Thoracic aorta (tissue), 2 donors: ENCODE data around the gene HPS5. TPM values are rescaled to one million over a fixed set of nuclear protein-coding genes. Genes with fewer than 3 reads are reported as not detected.

ENCODE experiments used
- ATAC-seq: fragments of 150-250 bp; one replicate; pipeline ENCODE4 v1.8.0; 2017; ENCODE audit warnings: low read depth; ENCODE audit not compliant: insufficient number of reproducible peaks, low FRiP score
- DNase-seq: peaks from one replicate; pipeline ENCODE4 v3.0.0-alpha.2; 2020; ENCODE audit warnings: low spot score
- H3K27ac ChIP-seq, 2 donors: fragments of 200-600 bp; sonication (generic); 1 replicate in 1 of 2; 2 replicates in 1 of 2; pipeline ENCODE4 v1.5.1; 2016; ENCODE audit warnings: mild to moderate bottlenecking in 2 of 2, moderate library complexity in 2 of 2
- H3K27me3 ChIP-seq: fragments of 200-600 bp; sonication (generic); replicated peaks from 2 replicates; pipeline ENCODE4 v1.6.0; 2016; ENCODE audit warnings: mild to moderate bottlenecking; ENCODE audit not compliant: insufficient read depth
- H3K36me3 ChIP-seq: fragments of 200-600 bp; sonication (generic); one replicate; pipeline ENCODE4 v1.5.1; 2016
- H3K4me1 ChIP-seq, 2 donors: fragments of 200-600 bp; sonication (generic); 1 replicate in 1 of 2; 2 replicates in 1 of 2; pipeline versions ENCODE4 v1.5.1 to v1.6.0; 2016; ENCODE audit warnings: low read depth in 2 of 2, mild to moderate bottlenecking in 1 of 2; ENCODE audit not compliant: control insufficient read depth in 1 of 2
- H3K4me3 ChIP-seq: fragments of 200-600 bp; sonication (generic); 2 replicates; pipeline ENCODE4 v1.5.1; 2016; ENCODE audit warnings: mild to moderate bottlenecking
- H3K9me3 ChIP-seq: fragments of 200-600 bp; sonication (generic); 2 replicates; pipeline ENCODE4 v1.5.1; 2016
- CTCF ChIP-seq: fragments of 200-600 bp; sonication (generic); IDR thresholded peaks from one replicate; pipeline ENCODE4 v1.5.1; 2019; ENCODE audit warnings: antibody characterized with exemption
- total RNA-seq, 2 donors: library from RNA; depleted of rRNA; stranded (reverse); fragments of >200 nt; gene quantifications; one replicate each; pipeline versions ENCODE4 v1.1.0 to v1.2.3, GENCODE V29; 2016

Gene HPS5
- total RNA-seq, 2 donors from 2014 or later: 42.9 to 139 TPM

GRCh38 chr11:18313965-18314763 is 7.8 kb downstream of the HPS5 start:
- peaks cover 45 to 54% of the 10 kb centered on the region in 2 donors for H3K4me1 ChIP-seq
- DNase-seq (no peak), ATAC-seq (no peak)
- H3K27ac ChIP-seq: peak overlapping the region; percentile 87 to 90
- no peaks in the 10 kb centered on the region for H3K27me3 ChIP-seq
- no peak for TF ChIP-seq CTCF
- H3K36me3 ChIP-seq: no peaks in the 10 kb centered on the region
- no peaks in the 10 kb centered on the region for H3K9me3 ChIP-seq
- no peak overlapping the region for H3K4me3 ChIP-seq

DNA sequence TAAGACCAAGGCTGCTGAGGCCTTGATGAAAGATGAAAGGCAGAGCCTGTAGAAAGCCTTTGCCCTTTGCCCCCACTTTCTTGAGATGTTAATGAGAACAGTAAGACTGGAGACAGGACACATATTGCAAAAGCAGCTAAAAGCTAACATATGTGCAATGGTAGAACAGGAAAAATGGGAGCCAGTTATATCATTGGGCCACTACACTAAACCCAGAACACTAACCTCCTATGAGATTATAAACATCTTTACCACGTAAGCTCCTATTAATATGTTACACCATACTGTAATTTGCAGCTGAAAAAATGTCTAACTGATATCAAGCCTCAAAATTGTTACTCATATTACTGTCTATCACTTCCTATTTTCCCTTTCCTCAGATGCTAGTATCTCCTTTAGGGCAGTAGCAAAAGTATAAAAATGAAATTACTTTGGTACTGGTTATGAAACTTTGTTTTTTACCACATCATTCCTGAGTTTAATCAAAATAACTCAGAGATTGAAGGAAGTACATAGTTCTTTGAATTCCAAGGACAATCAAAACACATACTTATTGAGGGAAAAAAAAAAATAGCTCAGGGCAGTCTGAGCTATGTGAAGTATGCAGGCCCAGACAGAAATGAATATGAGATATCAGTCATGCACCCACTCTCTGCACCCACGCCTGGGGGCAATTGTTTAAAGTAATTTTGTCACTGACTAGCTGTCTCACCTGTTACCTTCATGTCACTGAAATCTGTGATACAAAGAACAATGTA is 9.1 kb downstream of the HPS5 start:
- H3K27ac ChIP-seq: peak overlapping the region; percentile 87 to 90
- H3K27me3 ChIP-seq: no peaks in the 10 kb centered on the region
- H3K9me3 ChIP-seq: no peaks in the 10 kb centered on the region
- DNase-seq (no peak), ATAC-seq (peak; percentile 44)
- H3K4me3 ChIP-seq: peak overlapping the region; percentile 50
- H3K4me1 ChIP-seq: peaks cover 44 to 45% of the 10 kb centered on the region in 2 donors
- peaks cover 9% of the 10 kb centered on the region for H3K36me3 ChIP-seq
- no peak for TF ChIP-seq CTCF

- TF ChIP-seq CTCF: no peak
- Histone ChIP-seq H3K9me3 (no peaks in the 10 kb centered on the region), H3K36me3 (peaks cover 10% of the 10 kb centered on the region), H3K4me1 (peaks cover 44 to 45% of the 10 kb centered on the region in 2 donors), H3K27me3 (no peaks in the 10 kb centered on the region), H3K4me3 (peak overlapping the region; percentile 50), H3K27ac (peak overlapping the region; percentile 87 to 90)
- DNase-seq (no peak), ATAC-seq (peak; percentile 66)
Measured at GRCh38 chr11:18312012-18312411, 9.9 kb downstream of the HPS5 start.

DNA sequence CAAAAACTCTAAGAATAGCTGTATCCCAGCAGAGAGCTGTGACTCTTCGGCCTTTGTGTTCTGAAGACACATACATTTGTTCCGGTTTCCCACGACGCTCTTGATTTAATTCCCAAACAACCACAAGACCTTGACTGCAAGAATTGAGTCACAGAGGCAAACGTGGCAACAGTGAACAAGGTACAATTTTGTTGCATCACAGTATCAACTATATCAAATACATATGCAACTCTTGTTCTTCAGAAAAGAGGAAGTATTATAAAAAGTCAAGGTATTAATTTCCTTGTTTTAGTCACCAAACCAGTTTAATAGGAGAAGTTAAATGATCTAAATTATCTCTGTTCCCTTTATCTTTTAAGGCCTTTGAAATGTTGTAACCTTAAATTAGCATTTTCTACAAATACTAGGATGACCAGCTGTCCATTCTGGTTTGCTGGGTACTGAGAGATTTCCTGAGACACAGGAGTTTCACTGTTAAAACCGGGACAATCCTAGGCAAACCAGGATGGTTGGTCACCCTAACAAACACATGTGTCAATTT is 11.1 kb downstream of the HPS5 start:
- TF ChIP-seq CTCF: no peak
- H3K36me3 ChIP-seq: peaks cover 10% of the 10 kb centered on the region
- ATAC-seq (no peak), DNase-seq (no peak)
- H3K27ac ChIP-seq: peak overlapping the region; percentile 87 to 90
- no peaks in the 10 kb centered on the region for H3K9me3 ChIP-seq
- H3K4me1 ChIP-seq: peaks cover 44 to 45% of the 10 kb centered on the region in 2 donors
- H3K27me3 ChIP-seq: no peaks in the 10 kb centered on the region
- H3K4me3 ChIP-seq: no peak overlapping the region

- no peak for ATAC-seq
- Histone ChIP-seq H3K27me3 (no peaks in the 10 kb centered on the region), H3K4me3 (no peak overlapping the region), H3K27ac (peak overlapping the region in 1 of 2 donors; percentile 87), H3K4me1 (peaks cover 32 to 35% of the 10 kb centered on the region in 2 donors), H3K36me3 (peaks cover 15% of the 10 kb centered on the region), H3K9me3 (no peaks in the 10 kb centered on the region)
- no peak for TF ChIP-seq CTCF
- no peak for DNase-seq
Measured at GRCh38 chr11:18309691-18310090, 12.2 kb downstream of the HPS5 start.
